Endothelial cell of umbilical vein (primary cell): ENCODE data around the gene BRAT1. TPM values are rescaled to one million over a fixed set of nuclear protein-coding genes. Genes with fewer than 3 reads are reported as not detected.

ENCODE experiments used
- BruUV-seq: library from RNA; stranded (reverse); fragments of 400-500 nt; replicated peaks from 2 replicates; lab custom pipeline; 2021; lab: Mats Ljungman, UMichigan
- CTCF ChIA-PET: fragments of 300-600, 350-600 bp; sonication (Branson Sonifier 250); formaldehyde crosslinking; loops from one replicate; lab custom pipeline; 2021; ENCODE audit warnings: antibody characterized with exemption, inconsistent platforms; lab: Charles Lee
- POLR2A ChIA-PET: fragments of 300-600, 350-600 bp; sonication (Branson Sonifier 250); formaldehyde crosslinking; loops from one replicate; lab custom pipeline; 2021; ENCODE audit warnings: antibody characterized with exemption, inconsistent platforms; lab: Charles Lee
- DNase-seq: peaks from one replicate; pipeline ENCODE4 v3.0.0-alpha.2; 2011; ENCODE audit warnings: low read depth, low spot score
- FAIRE-seq: peaks from 2 replicates; lab custom pipeline; 2011; peaks lifted over from hg19 to GRCh38; lab: Jason Lieb, UNC
- H2AFZ ChIP-seq: 2 replicates; pipeline ENCODE4 v1.6.0; 2012; ENCODE audit warnings: low read depth, low read length, control low read depth, inconsistent platforms
- H3K27ac ChIP-seq: 2 replicates; pipeline ENCODE4 v1.5.1; 2011; ENCODE audit warnings: low read depth, mild to moderate bottlenecking, control low read depth, low read length, moderate library complexity; ENCODE audit not compliant: insufficient read depth
- H3K27me3 ChIP-seq, 2 experiments: 2 replicates each; pipeline versions ENCODE4 v1.6.0 to v1.6.1; 2011; ENCODE audit warnings: low read length in 2 of 2, mixed read lengths in 1 of 2; ENCODE audit not compliant: control insufficient read depth in 2 of 2, insufficient read depth in 2 of 2
- H3K36me3 ChIP-seq, 2 experiments: 2 replicates in 1 of 2; 3 replicates in 1 of 2; pipeline ENCODE4 v1.5.1; 2011; ENCODE audit warnings: low read length in 2 of 2, mild to moderate bottlenecking in 1 of 2, moderate library complexity in 1 of 2; ENCODE audit not compliant: control insufficient read depth in 2 of 2, insufficient read depth in 2 of 2; ENCODE audit errors: extremely low read depth in 1 of 2
- H3K4me1 ChIP-seq: 3 replicates; pipeline ENCODE4 v1.5.1; 2011; ENCODE audit warnings: mild to moderate bottlenecking, low read length; ENCODE audit not compliant: control insufficient read depth, insufficient read depth; ENCODE audit errors: extremely low read depth
- H3K4me2 ChIP-seq: 2 replicates; pipeline ENCODE4 v1.6.1; 2011; ENCODE audit warnings: low read length, control low read depth, mixed read lengths; ENCODE audit not compliant: insufficient read depth
- H3K4me3 ChIP-seq, 3 experiments: fragments of 200-600 bp in 1 of 3; sonication (generic), shearing (Covaris generic) in 1 of 3; replicated peaks in 1 of 3; 2 replicates each; pipeline ENCODE4 v1.5.1; 2011 to 2016; ENCODE audit warnings: control low read depth in 3 of 3, low read length in 3 of 3, mild to moderate bottlenecking in 2 of 3, inconsistent platforms in 1 of 3, low read depth in 1 of 3, moderate library complexity in 1 of 3; ENCODE audit not compliant: insufficient read depth in 1 of 3
- H3K79me2 ChIP-seq: 2 replicates; pipeline ENCODE4 v1.6.0; 2012; ENCODE audit warnings: low read length, inconsistent platforms; ENCODE audit not compliant: control insufficient read depth, insufficient read depth
- H3K9ac ChIP-seq: replicated peaks from 2 replicates; pipeline ENCODE3; 2011; ENCODE audit warnings: low read length, control low read depth; ENCODE audit not compliant: insufficient read depth; ENCODE audit errors: extremely low read depth
- H3K9me1 ChIP-seq: replicated peaks from 3 replicates; pipeline ENCODE4 v1.6.0; 2011; ENCODE audit warnings: mild to moderate bottlenecking, low read length; ENCODE audit not compliant: control insufficient read depth, insufficient read depth; ENCODE audit errors: extremely low read depth
- H3K9me3 ChIP-seq: replicated peaks from 2 replicates; pipeline ENCODE4 v1.5.1; 2012; ENCODE audit warnings: low read length, inconsistent platforms; ENCODE audit not compliant: control insufficient read depth, insufficient read depth
- H4K20me1 ChIP-seq: replicated peaks from 2 replicates; pipeline ENCODE3; 2011; ENCODE audit warnings: mild to moderate bottlenecking, low read length; ENCODE audit not compliant: control insufficient read depth, insufficient read depth; ENCODE audit errors: extremely low read depth
- EZH2 ChIP-seq: IDR thresholded peaks from 2 replicates; pipeline ENCODE4 v1.6.1; 2012; ENCODE audit warnings: borderline replicate concordance, low read depth, mild to moderate bottlenecking, moderate library complexity, low read length, inconsistent platforms; ENCODE audit not compliant: severe bottlenecking
- FOS ChIP-seq: IDR thresholded peaks from 2 replicates; pipeline ENCODE4 v1.6.1; 2011; ENCODE audit warnings: mild to moderate bottlenecking, low read length, moderate library complexity, borderline replicate concordance; ENCODE audit not compliant: insufficient read depth
- GATA2 ChIP-seq: IDR thresholded peaks from 2 replicates; pipeline ENCODE4 v1.7.0; 2011; ENCODE audit warnings: low read depth, mild to moderate bottlenecking, moderate library complexity, mixed read lengths, low read length; ENCODE audit not compliant: insufficient read length, insufficient read depth
- JUN ChIP-seq: IDR thresholded peaks from 2 replicates; pipeline ENCODE4 v1.6.1; 2011; ENCODE audit warnings: borderline replicate concordance, low read depth; ENCODE audit not compliant: insufficient read length, insufficient read depth
- MAX ChIP-seq: IDR thresholded peaks from 2 replicates; pipeline ENCODE4 v1.6.1; 2011; ENCODE audit not compliant: insufficient read depth, insufficient read length
- MYC ChIP-seq: IDR thresholded peaks from one replicate; pipeline ENCODE4 v1.6.1; 2011; ENCODE audit warnings: mild to moderate bottlenecking, low read depth, low read length
- POLR2A ChIP-seq: IDR thresholded peaks from 2 replicates; pipeline ENCODE4 v1.6.1; 2012; ENCODE audit warnings: low read depth, mild to moderate bottlenecking, control low read depth, low read length
- POLR2AphosphoS5 ChIP-seq: IDR thresholded peaks from 2 replicates; pipeline ENCODE4 v1.6.1; 2012; ENCODE audit warnings: low read depth, mild to moderate bottlenecking, control low read depth, low read length, moderate library complexity; ENCODE audit not compliant: insufficient read depth
- dilution Hi-C: fragments of 300-500 bp; cut with MboI; formaldehyde crosslinking; loops from one replicate; pipeline ENCODE4 v1.15.0; 2019; ENCODE audit warnings: low sequenced_read_pairs; ENCODE audit not compliant: extremely low pct_ligation_motif_present
- intact Hi-C: fragments of 100-400 bp; cut with micrococcal nuclease; formaldehyde crosslinking; loops from one replicate; pipeline ENCODE4 v1.10.0; 2022
- polyA plus RNA-seq, 4 experiments: library from polyadenylated mRNA; depleted of rRNA in 3 of 4; stranded (reverse) in 3 of 4; unstranded in 1 of 4; fragments of >200 nt; gene quantifications; 2 replicates each; pipeline versions ENCODE4 v1.2.1 to v1.2.3, GENCODE V29; 2011 to 2012; ENCODE audit warnings: missing spikeins in 1 of 4
- total RNA-seq: library from RNA; stranded (reverse); gene quantifications from 2 replicates; pipeline ENCODE4 v1.2.3, GENCODE V29; 2021
- TF ChIP-seq, protein P1 (sequence below), 2 donors: IDR thresholded peaks; 1 replicate in 1 of 2; 2 replicates in 1 of 2; pipeline ENCODE4 v1.5.1; 2011; ENCODE audit warnings: low read length in 2 of 2, mild to moderate bottlenecking in 2 of 2, moderate library complexity in 2 of 2, control low read depth in 1 of 2, inconsistent platforms in 1 of 2, low read depth in 1 of 2; ENCODE audit not compliant: insufficient read depth in 1 of 2; ENCODE audit errors: extremely low read depth in 1 of 2

Gene BRAT1
- total and polyA plus RNA-seq, 2 donors (not counting 3 experiments of a cell fraction or from before 2014, with no cell fraction given), result 31.1 to 31.6 TPM

DNA sequence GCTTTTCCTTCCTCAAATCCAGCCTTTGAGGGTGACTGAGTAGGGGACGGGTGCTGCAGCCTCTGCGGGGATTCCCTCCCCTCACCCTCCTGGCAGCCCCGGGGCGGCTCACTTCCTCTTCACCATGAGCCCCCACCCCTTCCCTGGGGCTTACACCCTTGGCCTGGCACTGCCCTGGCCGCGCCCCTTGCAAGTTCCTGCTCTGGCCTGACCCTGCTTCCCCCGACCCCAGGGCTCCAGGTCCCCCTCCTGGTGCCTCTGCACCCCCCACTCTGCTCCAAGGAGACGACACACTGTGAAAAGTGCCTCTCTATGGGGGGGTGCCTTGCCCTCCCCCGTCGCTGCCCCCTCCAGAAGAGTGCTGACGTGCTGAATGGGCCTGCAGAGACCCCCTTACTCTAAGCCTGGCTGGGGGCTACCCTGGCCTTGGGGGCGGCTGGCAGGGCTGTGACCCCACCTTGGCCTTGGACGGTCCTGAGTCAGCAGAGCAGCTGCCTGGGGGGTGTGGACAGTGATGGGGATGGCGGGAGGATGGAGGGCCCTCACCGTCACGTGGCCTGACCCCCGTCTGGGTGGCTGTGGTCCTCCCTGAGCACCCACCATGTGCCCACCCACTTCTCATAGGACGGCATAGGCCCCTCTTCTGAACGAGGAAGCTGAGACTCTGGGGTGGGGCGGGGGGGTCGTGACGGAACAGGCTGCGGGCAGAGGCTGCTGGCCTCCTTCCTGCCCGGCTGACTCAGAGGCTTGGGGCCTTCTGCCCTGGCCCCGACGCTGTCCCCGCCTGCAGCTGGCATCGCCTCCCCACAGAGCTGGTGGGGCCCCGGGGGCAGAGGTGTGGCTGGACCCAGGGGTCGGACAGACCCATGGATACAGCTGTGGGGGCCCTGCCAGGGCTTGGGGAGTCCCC, 25.9 kb downstream of the BRAT1 start:
- FAIRE-seq, result peak; percentile 53
- dilution Hi-C loops, result no loop called here
- CTCF ChIA-PET, result interaction anchor here (0.6 to 0.7 kb wide), 2 partner anchors 102 to 255 kb away, joined by 3 read pairs; no protein-coding TSS in a partner anchor
- Histone ChIP-seq H3K9me1 (no peaks in the 10 kb centered on the region), H3K27me3 (no peaks in the 10 kb centered on the region), H3K9ac (peak overlapping the region; percentile 36), H3K36me3 (no peaks in the 10 kb centered on the region), H4K20me1 (no peaks in the 10 kb centered on the region), H3K79me2 (no peaks in the 10 kb centered on the region), H3K4me2 (no peak overlapping the region), H3K4me3 (no peak overlapping the region), H3K9me3 (no peaks in the 10 kb centered on the region), H3K4me1 (peaks cover 32% of the 10 kb centered on the region), H2AFZ (peak overlapping the region; percentile 5), H3K27ac (peak overlapping the region; percentile 18)
- POLR2A ChIA-PET, result interaction anchor here (0.6 kb wide), 1 partner anchor 10 kb away, joined by 3 read pairs; no protein-coding TSS in a partner anchor
- DNase-seq, result peak; percentile 44
- TF ChIP-seq GATA2, result no peak
- TF ChIP-seq POLR2AphosphoS5, result peak; percentile 61
- peak; percentile 64 for TF ChIP-seq FOS
- TF ChIP-seq EZH2, result no peak
- no TSS peak for BruUV-seq
- intact Hi-C loops, result loop anchor here (1.0 to 10.0 kb wide), 3 partner anchors 8 to 125 kb away; partner anchors contain the start of genes BRAT1 and CHST12

DNA sequence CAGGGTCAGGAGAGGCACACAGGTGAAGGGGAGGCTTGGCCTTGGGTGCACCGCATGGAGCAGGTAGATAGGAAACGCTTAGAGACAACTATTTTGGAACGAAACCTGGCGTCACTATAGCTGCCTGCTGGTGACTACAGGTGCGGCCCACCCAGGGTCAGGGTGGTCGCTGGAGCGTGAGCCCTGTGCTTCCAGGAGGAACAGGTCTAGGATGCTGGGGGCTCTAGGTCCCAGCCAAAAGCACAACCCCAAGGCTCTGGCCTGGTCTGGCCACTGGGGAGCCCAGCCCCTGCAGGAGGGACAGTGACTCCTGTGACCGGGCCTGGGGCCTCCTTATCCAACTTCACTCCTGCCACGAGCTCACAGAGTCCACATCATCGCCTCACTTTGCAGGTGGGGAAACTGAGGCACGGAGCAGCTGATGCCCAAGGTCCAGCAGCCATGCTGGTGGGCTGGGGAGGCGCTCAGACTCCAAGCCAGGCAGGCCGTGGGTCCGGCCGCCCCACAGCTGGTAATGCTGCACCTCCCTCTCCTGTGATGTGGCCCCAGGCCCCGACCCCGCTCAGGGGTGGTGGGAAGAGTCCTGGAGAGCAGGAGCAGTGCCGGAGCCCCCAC, 26.7 kb downstream of the BRAT1 start:
- Histone ChIP-seq H2AFZ (no peak overlapping the region), H3K9ac (no peak overlapping the region), H3K4me1 (peaks cover 39% of the 10 kb centered on the region), H3K79me2 (no peaks in the 10 kb centered on the region), H4K20me1 (no peaks in the 10 kb centered on the region), H3K27me3 (no peaks in the 10 kb centered on the region), H3K9me3 (no peaks in the 10 kb centered on the region), H3K4me3 (no peak overlapping the region), H3K4me2 (no peak overlapping the region), H3K9me1 (no peaks in the 10 kb centered on the region), H3K36me3 (no peaks in the 10 kb centered on the region), H3K27ac (no peak overlapping the region)
- dilution Hi-C loops, result no loop called here
- TF ChIP-seq MAX (no peak), POLR2AphosphoS5 (no peak), EZH2 (no peak), POLR2A (no peak), GATA2 (no peak), FOS (no peak), MYC (no peak), JUN (no peak)
- TF ChIP-seq, protein P1, sequence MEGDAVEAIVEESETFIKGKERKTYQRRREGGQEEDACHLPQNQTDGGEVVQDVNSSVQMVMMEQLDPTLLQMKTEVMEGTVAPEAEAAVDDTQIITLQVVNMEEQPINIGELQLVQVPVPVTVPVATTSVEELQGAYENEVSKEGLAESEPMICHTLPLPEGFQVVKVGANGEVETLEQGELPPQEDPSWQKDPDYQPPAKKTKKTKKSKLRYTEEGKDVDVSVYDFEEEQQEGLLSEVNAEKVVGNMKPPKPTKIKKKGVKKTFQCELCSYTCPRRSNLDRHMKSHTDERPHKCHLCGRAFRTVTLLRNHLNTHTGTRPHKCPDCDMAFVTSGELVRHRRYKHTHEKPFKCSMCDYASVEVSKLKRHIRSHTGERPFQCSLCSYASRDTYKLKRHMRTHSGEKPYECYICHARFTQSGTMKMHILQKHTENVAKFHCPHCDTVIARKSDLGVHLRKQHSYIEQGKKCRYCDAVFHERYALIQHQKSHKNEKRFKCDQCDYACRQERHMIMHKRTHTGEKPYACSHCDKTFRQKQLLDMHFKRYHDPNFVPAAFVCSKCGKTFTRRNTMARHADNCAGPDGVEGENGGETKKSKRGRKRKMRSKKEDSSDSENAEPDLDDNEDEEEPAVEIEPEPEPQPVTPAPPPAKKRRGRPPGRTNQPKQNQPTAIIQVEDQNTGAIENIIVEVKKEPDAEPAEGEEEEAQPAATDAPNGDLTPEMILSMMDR (IDR thresholded peaks at IDR 0.05; ENCODE audit: extremely low read depth in 1 of 2, insufficient read depth in 1 of 2, low read depth in 1 of 2, low read length in 2 of 2), result no peak
- ChIA-PET CTCF (interaction anchor here (0.6 to 1.0 kb wide), 2 partner anchors 107 to 255 kb away, joined by 3 read pairs; no protein-coding TSS in a partner anchor), POLR2A (no interaction called here)
- FAIRE-seq (no peak), DNase-seq (no peak)
- no TSS peak for BruUV-seq
- intact Hi-C loops, result loop anchor here (1.0 to 10.0 kb wide), 3 partner anchors 7 to 124 kb away; partner anchors contain the start of genes BRAT1 and CHST12
